Measurements from ENCODE around the gene LRRC47. TPM values are rescaled to one million over a fixed set of nuclear protein-coding genes. Genes with fewer than 3 reads are reported as not detected.

LRRC47 gene
- total and polyA plus RNA-seq, 2 of the 13 experiments (the other 11 are each of a cell fraction or from before 2014, with no cell fraction given), result 18.3 to 52.5 TPM

DNA sequence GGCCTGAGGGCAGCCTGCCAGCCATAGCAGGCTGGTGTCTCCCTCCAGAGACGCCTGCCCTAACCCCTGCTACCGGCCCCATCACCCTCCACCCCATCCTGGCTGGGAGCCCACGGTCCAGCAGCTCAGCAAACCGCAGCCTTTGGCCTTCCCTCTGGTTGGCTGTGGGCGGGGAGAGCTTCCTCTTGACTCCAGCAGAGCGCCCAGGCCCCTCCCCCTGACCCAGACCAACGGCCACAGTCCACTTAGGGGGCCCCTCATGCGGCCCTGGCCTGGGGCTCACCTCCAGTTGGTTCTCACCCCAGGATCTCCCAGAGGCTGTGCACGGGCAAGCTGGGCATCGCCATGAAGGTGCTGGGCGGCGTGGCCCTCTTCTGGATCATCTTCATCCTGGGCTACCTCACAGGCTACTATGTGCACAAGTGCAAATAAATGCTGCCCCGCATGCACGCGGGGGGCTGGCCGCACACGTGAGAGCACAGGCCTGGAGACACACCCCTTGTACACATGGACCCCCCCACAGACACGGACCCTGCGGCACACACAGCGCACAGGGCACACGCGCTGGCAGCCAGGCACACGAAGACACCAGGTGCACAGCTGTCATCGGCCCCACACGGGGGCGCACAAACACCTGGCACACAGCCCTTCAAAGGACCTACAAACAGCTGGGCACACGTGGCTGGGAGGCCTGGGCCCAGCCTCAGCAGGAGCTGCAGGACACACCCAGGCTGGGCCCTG is 20.6 kb downstream of the LRRC47 start (continued):
- TF ChIP-seq, protein P1, sequence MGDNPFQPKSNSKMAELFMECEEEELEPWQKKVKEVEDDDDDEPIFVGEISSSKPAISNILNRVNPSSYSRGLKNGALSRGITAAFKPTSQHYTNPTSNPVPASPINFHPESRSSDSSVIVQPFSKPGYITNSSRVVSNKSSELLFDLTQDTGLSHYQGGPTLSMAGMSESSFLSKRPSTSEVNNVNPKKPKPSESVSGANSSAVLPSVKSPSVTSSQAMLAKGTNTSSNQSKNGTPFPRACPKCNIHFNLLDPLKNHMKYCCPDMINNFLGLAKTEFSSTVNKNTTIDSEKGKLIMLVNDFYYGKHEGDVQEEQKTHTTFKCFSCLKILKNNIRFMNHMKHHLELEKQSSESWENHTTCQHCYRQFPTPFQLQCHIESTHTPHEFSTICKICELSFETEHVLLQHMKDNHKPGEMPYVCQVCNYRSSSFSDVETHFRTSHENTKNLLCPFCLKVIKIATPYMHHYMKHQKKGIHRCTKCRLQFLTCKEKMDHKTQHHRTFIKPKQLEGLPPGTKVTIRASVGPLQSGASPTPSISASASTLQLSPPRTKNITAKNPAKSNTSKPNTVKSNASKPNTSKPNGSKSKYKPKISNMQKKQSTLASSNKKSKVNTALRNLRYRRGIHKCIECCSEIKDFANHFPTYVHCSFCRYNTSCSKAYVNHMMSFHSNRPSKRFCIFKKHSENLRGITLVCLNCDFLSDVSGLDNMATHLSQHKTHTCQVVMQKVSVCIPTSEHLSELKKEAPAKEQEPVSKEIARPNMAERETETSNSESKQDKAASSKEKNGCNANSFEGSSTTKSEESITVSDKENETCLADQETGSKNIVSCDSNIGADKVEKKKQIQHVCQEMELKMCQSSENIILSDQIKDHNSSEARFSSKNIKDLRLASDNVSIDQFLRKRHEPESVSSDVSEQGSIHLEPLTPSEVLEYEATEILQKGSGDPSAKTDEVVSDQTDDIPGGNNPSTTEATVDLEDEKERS (CRISPR knock-in tag; IDR thresholded peaks at IDR 0.05), result 0 out of 2 replicates have a peak, but pooled peaks have one; percentile 42
- TF ChIP-seq, protein P2, sequence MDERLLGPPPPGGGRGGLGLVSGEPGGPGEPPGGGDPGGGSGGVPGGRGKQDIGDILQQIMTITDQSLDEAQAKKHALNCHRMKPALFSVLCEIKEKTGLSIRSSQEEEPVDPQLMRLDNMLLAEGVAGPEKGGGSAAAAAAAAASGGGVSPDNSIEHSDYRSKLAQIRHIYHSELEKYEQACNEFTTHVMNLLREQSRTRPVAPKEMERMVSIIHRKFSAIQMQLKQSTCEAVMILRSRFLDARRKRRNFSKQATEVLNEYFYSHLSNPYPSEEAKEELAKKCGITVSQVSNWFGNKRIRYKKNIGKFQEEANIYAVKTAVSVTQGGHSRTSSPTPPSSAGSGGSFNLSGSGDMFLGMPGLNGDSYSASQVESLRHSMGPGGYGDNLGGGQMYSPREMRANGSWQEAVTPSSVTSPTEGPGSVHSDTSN (CRISPR knock-in tag; IDR thresholded peaks at IDR 0.05), result no peak
- TF ChIP-seq, protein P3, sequence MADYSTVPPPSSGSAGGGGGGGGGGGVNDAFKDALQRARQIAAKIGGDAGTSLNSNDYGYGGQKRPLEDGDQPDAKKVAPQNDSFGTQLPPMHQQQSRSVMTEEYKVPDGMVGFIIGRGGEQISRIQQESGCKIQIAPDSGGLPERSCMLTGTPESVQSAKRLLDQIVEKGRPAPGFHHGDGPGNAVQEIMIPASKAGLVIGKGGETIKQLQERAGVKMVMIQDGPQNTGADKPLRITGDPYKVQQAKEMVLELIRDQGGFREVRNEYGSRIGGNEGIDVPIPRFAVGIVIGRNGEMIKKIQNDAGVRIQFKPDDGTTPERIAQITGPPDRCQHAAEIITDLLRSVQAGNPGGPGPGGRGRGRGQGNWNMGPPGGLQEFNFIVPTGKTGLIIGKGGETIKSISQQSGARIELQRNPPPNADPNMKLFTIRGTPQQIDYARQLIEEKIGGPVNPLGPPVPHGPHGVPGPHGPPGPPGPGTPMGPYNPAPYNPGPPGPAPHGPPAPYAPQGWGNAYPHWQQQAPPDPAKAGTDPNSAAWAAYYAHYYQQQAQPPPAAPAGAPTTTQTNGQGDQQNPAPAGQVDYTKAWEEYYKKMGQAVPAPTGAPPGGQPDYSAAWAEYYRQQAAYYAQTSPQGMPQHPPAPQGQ (CRISPR knock-in tag; IDR thresholded peaks at IDR 0.05; ENCODE audit: borderline replicate concordance), result no peak
- no peak for TF ChIP-seq GATA4 (IDR thresholded peaks at IDR 0.05; ENCODE audit: borderline replicate concordance, low read depth)
- TF ChIP-seq ZFP36L1 (CRISPR knock-in tag; IDR thresholded peaks at IDR 0.05), result no peak; the same call in 1 of the 2 replicates
- no peak; the same call in 1 of the 2 replicates for TF ChIP-seq HMG20B (CRISPR knock-in tag; conservative IDR thresholded peaks at IDR 0.05)
- TF ChIP-seq ZNF713 (CRISPR knock-in tag; IDR thresholded peaks at IDR 0.05), result 0 out of 2 replicates have a peak, but pooled peaks have one; percentile 79
- TF ChIP-seq ZNF224 (CRISPR knock-in tag; IDR thresholded peaks at IDR 0.05), result peak; percentile 75; the same call in 1 of the 2 replicates
- TF ChIP-seq, protein P4, sequence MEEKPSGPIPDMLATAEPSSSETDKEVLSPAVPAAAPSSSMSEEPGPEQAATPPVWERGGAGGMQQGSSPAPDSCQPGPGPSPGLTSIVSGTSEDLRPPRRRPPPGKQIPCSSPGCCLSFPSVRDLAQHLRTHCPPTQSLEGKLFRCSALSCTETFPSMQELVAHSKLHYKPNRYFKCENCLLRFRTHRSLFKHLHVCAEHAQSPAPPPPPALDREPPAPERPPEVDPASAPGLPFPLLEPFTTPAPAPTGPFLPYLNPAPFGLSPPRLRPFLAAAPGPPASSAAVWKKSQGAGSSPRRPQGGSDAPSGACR (CRISPR knock-in tag; IDR thresholded peaks at IDR 0.05), result peak; percentile 54
- TF ChIP-seq IKZF1 (IDR thresholded peaks at IDR 0.05), result no peak
- no peak for TF ChIP-seq HDAC6 (IDR thresholded peaks at IDR 0.05; ENCODE audit: low read depth, low read length)
- TF ChIP-seq, protein P5, sequence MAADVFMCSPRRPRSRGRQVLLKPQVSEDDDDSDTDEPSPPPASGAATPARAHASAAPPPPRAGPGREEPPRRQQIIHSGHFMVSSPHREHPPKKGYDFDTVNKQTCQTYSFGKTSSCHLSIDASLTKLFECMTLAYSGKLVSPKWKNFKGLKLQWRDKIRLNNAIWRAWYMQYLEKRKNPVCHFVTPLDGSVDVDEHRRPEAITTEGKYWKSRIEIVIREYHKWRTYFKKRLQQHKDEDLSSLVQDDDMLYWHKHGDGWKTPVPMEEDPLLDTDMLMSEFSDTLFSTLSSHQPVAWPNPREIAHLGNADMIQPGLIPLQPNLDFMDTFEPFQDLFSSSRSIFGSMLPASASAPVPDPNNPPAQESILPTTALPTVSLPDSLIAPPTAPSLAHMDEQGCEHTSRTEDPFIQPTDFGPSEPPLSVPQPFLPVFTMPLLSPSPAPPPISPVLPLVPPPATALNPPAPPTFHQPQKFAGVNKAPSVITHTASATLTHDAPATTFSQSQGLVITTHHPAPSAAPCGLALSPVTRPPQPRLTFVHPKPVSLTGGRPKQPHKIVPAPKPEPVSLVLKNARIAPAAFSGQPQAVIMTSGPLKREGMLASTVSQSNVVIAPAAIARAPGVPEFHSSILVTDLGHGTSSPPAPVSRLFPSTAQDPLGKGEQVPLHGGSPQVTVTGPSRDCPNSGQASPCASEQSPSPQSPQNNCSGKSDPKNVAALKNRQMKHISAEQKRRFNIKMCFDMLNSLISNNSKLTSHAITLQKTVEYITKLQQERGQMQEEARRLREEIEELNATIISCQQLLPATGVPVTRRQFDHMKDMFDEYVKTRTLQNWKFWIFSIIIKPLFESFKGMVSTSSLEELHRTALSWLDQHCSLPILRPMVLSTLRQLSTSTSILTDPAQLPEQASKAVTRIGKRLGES (CRISPR knock-in tag; IDR thresholded peaks at IDR 0.05; ENCODE audit: borderline replicate concordance), result no peak
- TF ChIP-seq, protein P6, sequence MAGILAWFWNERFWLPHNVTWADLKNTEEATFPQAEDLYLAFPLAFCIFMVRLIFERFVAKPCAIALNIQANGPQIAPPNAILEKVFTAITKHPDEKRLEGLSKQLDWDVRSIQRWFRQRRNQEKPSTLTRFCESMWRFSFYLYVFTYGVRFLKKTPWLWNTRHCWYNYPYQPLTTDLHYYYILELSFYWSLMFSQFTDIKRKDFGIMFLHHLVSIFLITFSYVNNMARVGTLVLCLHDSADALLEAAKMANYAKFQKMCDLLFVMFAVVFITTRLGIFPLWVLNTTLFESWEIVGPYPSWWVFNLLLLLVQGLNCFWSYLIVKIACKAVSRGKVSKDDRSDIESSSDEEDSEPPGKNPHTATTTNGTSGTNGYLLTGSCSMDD (CRISPR knock-in tag; IDR thresholded peaks at IDR 0.05), result no peak
- peak; percentile 79; the same call in 1 of the 2 replicates for TF ChIP-seq HOXA5 (CRISPR knock-in tag; IDR thresholded peaks at IDR 0.05)
- peak; percentile 72 for TF ChIP-seq RFXAP (CRISPR knock-in tag; IDR thresholded peaks at IDR 0.05; ENCODE audit: borderline replicate concordance)
- no peak for TF ChIP-seq ZNF10 (CRISPR knock-in tag; IDR thresholded peaks at IDR 0.05; ENCODE audit: borderline replicate concordance, low read depth)
